ENCODE data around the gene TBC1D8B. TPM values are rescaled to one million over a fixed set of nuclear protein-coding genes. Genes with fewer than 3 reads are reported as not detected.

The TBC1D8B gene
- total RNA-seq, 2 donors from 2014 or later = 4.0 to 5.5 TPM

- Histone ChIP-seq H3K4me1 (ENCODE audit: control insufficient read depth, insufficient read depth, low read length) (no peaks in the 10 kb centered on the region), H3K27ac (ENCODE audit: low read depth, low read length) (no peak within 1 kb of the TSS), H3K27me3 (ENCODE audit: control insufficient read depth, insufficient read depth, low read length, poor library complexity, severe bottlenecking) (no peaks in the 10 kb centered on the region), H3K36me3 (ENCODE audit: control insufficient read depth, insufficient read depth, low read length) (no peaks in the 10 kb centered on the region), H3K4me3 (ENCODE audit: low read length) (no peak within 1 kb of the TSS), H3K9ac (ENCODE audit: extremely low read depth, low read length, poor library complexity, severe bottlenecking) (no peak within 1 kb of the TSS), H3K9me3 (ENCODE audit: control insufficient read depth, low read length) (no peaks in the 10 kb centered on the region)
- Mint-ChIP-seq H3K36me3 (ENCODE audit: low read depth) (no peaks in the 10 kb centered on the region), H3K4me1 (peaks cover 5% of the 10 kb centered on the region), H3K27me3 (ENCODE audit: insufficient read depth) (peaks cover 19% of the 10 kb centered on the region), H3K4me3 (no peak within 1 kb of the TSS), H3K9me3 (peaks cover 37% of the 10 kb centered on the region), H3K27ac (no peak within 1 kb of the TSS)
- peak; percentile 81 for DNase-seq
- 21% methylated on average over 2 of the region's 2 CpGs; no CpG with 5 or more reads in 1 of the 2 experiments for WGBS, 2 experiments (ENCODE audit: insufficient coverage in 1 of 2, insufficient read length in 1 of 2)
- no peak for TF ChIP-seq CTCF (conservative IDR thresholded peaks at IDR 0.05)
These were observed 117.5 kb downstream of the TBC1D8B start, which contains the start of gene CLDN2 for GRCh38 chrX:106919932-106920452. Gene CLDN2 (plus strand): TSS chrX:106920402. CDS start chrX:106928229, 7,827 bp downstream.

GRCh38 chrX:106921637-106922036 lies 119.2 kb downstream of the TBC1D8B start:
- DNase-seq = peak; percentile 7
- Histone ChIP-seq H3K9me3 (ENCODE audit: control insufficient read depth, low read length) (no peaks in the 10 kb centered on the region), H3K27ac (ENCODE audit: low read depth, low read length) (no peak overlapping the region), H3K27me3 (ENCODE audit: control insufficient read depth, insufficient read depth, low read length, poor library complexity, severe bottlenecking) (no peaks in the 10 kb centered on the region), H3K4me3 (ENCODE audit: low read length) (no peak overlapping the region), H3K36me3 (ENCODE audit: control insufficient read depth, insufficient read depth, low read length) (no peaks in the 10 kb centered on the region), H3K9ac (ENCODE audit: extremely low read depth, low read length, poor library complexity, severe bottlenecking) (no peak overlapping the region), H3K4me1 (ENCODE audit: control insufficient read depth, insufficient read depth, low read length) (no peaks in the 10 kb centered on the region)
- H3K27me3 Mint-ChIP-seq (ENCODE audit: insufficient read depth) = peaks cover 14% of the 10 kb centered on the region
- no peak overlapping the region for H3K27ac Mint-ChIP-seq
- no peak for TF ChIP-seq CTCF (conservative IDR thresholded peaks at IDR 0.05)
- H3K9me3 Mint-ChIP-seq = peaks cover 26% of the 10 kb centered on the region
- H3K4me3 Mint-ChIP-seq = no peak overlapping the region
- peaks cover 5% of the 10 kb centered on the region for H3K4me1 Mint-ChIP-seq
- WGBS, 2 experiments (ENCODE audit: insufficient coverage in 1 of 2, insufficient read length in 1 of 2) = 94% methylated on average over 1 of the region's 2 CpGs; no CpG with 5 or more reads in 1 of the 2 experiments
- H3K36me3 Mint-ChIP-seq (ENCODE audit: low read depth) = no peaks in the 10 kb centered on the region

Other genes starting within 250 kb of the TBC1D8B start
- gene RADX, start 190.7 kb upstream of the TBC1D8B start, total RNA-seq = 1 to 10 TPM in 1 of 2 donors, under 1 TPM in 1; 0.40 to 4.3 TPM
- gene RNF128, start 76.0 kb upstream of the TBC1D8B start, total RNA-seq = 1 to 10 TPM in 1 of 2 donors, under 1 TPM in 1; 0.48 to 1.1 TPM
- not detected for gene RIPPLY1, start 100.7 kb downstream of the TBC1D8B start, total RNA-seq
- not detected for gene CLDN2, start 117.7 kb downstream of the TBC1D8B start, total RNA-seq
- gene MORC4, start 197.5 kb downstream of the TBC1D8B start, total RNA-seq = 1 to 10 TPM; 3.4 TPM